GM12873 (cell line): Measurements from ENCODE around the gene ZNF771.

ENCODE experiments used
- TF ChIP-seq, protein P1 (sequence below): IDR thresholded peaks from 2 replicates; pipeline ENCODE4 v1.5.1; 2012; ENCODE audit warnings: low read depth, mild to moderate bottlenecking, moderate library complexity, low read length, control low read depth; ENCODE audit not compliant: insufficient read depth; ENCODE audit errors: missing control alignments

The ZNF771 gene

DNA sequence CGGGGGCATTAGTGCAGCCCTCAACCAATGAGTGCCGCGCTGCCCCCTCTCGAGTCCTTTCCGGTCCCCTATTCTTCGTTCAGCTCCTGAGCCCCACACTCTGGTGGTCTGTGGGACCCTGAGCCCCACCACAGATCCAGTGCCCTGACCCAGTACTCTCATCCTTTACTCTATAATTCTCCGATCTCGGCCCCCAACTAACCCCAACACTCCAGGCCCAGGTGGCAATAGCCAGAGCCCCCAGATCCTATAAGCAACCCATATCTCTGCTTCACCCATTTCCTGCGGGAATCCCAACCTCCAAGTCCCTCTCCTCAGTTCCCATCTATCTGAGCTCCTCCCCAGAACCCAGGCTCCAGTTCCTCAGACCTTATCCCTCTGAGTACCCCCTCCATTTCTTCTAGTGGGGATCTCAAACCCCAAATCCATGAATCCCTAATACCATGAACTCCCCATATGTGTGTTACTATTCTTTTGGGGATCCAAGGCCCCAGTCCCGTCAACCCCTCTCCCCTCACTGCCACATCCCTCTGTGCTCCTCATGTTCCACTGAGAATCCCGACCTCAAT, 36.1 kb upstream of the ZNF771 start:
- TF ChIP-seq, protein P1, sequence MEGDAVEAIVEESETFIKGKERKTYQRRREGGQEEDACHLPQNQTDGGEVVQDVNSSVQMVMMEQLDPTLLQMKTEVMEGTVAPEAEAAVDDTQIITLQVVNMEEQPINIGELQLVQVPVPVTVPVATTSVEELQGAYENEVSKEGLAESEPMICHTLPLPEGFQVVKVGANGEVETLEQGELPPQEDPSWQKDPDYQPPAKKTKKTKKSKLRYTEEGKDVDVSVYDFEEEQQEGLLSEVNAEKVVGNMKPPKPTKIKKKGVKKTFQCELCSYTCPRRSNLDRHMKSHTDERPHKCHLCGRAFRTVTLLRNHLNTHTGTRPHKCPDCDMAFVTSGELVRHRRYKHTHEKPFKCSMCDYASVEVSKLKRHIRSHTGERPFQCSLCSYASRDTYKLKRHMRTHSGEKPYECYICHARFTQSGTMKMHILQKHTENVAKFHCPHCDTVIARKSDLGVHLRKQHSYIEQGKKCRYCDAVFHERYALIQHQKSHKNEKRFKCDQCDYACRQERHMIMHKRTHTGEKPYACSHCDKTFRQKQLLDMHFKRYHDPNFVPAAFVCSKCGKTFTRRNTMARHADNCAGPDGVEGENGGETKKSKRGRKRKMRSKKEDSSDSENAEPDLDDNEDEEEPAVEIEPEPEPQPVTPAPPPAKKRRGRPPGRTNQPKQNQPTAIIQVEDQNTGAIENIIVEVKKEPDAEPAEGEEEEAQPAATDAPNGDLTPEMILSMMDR: no peak

DNA sequence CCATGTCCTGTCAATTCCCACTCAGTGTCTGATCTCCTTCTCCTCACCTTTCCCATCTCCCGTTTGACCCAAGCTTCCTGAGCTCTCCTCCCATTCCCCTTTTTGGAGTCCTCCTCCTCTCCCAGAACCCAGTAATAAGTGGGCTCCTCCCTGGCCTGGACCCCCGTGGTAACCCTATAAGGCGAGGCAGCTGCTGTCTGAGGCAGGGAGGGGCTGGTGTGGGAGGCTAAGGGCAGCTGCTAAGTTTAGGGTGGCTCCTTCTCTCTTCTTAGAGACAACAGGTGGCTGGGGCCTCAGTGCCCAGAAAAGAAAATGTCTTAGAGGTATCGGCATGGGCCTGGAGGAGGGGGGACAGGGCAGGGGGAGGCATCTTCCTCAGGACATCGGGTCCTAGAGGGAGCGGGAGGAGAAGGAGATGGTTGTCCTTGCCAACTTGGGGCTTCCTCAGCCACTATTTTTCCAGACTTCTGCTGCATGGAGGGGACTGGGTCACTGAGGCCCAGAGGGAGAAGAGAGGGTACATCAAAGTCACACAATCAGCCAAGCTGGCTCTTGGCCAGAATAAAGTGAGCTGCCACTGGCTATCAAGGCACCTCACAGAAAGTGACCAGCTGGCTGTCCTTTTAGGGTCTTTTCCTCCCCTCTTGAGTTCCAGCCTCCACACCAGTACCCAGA, 35.2 kb upstream of the ZNF771 start:
- TF ChIP-seq, protein P1: no peak

DNA sequence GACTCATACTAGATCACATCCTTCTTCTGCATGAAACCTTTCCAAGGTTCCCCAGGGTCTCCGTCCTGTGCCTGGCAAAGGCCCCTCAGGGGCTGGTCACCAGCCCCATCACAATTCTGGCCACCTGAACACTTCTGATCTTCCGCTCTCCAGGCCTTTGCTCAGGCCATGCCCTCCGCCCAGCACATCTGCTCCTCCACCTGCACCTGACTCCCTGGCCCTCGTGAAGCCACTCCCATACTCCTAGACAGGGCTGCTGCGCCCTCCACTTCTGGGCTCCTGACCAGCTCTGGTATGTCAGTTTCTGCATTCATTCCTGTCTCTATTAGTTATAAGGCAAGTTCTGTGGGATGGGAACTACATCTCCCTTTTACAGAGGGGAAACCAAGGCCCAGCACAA, 34.7 kb upstream of the ZNF771 start:
- TF ChIP-seq, protein P1: no peak

DNA sequence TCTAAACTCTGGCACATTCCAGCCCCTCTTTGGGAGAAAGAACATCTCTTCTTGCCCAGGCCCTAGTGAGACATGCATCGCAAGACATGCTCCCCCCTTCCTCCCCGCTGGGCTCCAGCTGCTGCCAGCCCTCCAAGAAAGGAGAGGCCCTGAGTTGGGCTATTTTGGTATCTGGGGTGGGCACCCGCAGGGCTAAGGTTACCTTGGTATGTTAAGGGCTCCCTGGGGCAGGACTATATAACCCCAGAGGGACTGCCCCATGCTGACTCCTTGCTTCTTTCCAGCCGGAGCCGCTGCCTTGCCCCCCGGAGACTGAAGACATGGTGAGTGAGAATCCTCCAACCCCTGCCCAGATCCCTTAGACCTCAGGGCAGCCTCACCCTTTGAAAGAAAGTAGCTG, 32.9 kb upstream of the ZNF771 start, which contains the start of gene MYL11:
TSS of gene MYL11 (plus strand) at position 265 of the 400 bp plus-strand sequence. CDS start at position 321, 56 bp downstream.
- TF ChIP-seq, protein P1: no peak

DNA sequence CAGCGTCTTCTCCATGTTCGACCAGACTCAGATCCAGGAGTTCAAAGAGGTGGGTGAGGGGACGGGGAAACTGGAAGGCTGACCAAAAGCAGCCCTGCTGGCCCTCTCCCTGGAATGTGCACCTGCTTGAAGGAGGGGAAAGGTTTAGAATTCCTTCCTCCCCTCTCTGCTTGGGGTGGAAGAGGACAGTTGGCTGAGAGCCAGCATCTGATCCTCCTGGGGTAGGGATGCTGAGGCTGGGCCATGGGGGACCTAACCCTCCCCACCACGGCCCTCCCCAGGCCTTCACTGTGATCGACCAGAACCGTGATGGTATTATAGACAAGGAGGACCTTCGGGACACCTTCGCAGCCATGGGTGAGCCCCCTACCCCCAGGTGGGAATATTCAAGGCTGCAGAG, 31.5 kb upstream of the ZNF771 start:
- TF ChIP-seq, protein P1: no peak

DNA sequence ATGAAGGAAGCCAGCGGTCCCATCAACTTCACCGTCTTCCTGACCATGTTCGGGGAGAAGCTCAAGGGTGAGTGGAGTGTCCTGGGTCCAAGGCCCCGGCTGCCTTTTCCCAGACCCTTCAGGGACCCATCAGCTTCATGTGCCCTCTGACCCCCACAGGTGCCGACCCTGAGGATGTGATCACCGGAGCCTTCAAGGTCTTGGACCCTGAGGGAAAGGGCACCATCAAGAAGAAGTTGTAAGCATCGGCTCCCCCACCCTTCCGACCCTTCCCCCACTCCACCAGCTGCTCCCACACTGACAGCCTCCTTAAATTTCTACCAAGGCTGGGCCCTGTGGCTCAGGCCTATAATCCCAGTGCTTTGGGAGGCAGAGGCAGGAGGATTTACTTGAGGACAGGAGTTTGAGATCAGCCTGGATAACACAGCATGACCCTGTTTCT, 30.9 kb upstream of the ZNF771 start:
- TF ChIP-seq, protein P1: no peak

DNA sequence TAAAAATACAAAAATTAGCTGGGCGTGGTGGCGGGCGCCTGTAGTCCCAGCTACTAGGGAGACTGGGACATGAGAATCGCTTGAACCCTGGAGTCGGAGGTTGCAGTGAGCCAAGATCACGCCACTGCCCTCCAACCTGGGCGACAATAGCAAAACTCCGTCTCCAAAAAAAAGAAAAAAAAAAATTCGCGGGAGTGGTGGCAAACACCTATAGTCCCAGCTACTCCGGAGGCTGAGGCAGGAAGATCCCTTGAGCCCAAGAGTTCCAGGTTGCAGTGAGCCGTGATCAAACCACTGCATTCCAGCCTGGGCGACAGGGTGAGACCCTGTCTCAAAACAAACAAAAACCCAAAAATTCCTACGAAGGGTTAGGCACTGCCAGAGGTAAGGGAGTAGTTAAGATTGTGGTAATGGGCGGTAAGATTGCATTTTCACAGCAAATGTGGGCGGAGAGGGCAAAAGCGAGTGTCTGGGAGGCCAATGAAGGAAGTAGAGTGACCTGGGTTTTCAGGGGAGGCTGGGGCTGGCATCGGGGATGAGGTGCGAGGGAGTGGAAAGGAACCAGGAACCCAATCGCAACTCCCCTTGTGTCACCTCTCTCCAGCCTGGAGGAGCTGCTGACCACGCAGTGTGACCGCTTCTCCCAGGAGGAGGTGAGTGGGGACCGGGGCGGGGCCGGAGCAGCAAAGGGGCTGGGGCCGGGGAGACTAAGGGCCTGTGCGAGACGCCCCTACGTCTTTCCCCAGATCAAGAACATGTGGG, 30.2 kb upstream of the ZNF771 start:
- TF ChIP-seq, protein P1: no peak
